ENCODE measurements around the gene NOTCH1. TPM values are rescaled to one million over a fixed set of nuclear protein-coding genes. Genes with fewer than 3 reads are reported as not detected.
"Not testable (repeated sequence)": the region's sequence is repeated elsewhere in the genome, so short reads cannot be mapped to it uniquely, and the experiment has no call there.

Gene NOTCH1
- total RNA-seq, 2 experiments from 2014 or later = 45.7 to 47.6 TPM

DNA sequence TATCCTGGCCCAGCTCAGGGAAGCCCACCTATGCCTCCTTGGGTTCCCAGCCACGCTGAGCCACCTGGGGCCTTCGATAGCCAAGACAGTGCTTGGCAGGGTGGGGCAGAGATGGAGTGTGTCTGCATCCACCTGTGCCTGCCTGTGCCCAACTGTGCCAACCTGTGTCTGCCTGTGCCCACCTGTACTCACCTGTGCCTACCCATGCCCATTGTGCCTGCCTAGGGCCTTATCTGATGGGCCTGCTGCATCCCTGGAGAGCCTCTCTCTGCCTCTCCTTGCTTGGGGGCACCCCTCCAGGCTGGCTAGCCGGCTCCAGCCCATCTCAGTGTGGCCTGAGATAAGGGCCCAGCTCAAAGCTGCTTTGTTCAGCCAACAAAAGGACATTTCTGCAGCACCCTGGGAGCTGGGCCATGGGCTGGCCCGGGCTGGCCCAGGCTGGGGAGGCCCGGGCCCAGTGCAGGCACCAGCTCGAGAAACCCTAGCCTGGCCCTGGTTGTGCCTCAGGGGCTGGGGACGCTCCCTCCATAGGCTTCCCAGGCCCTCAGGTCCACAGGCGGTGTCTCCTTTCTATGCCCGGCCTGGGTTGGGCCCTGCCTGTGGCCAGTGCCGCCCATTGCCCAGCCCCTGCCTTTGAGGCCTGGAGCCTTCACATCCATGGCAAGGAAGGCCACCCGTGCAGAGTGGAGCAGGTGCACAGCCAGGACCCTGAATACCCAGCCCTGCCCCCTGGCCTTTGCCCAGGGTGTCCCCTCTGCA is 37.3 kb upstream of the NOTCH1 start:
- ChIA-PET POLR2A (no interaction called here), CTCF (interaction anchor here (0.8 kb wide), 1 partner anchor 98 kb away, joined by 3 read pairs; no protein-coding TSS in a partner anchor)
- Mint-ChIP-seq H3K36me3 (ENCODE audit: low read depth) (no peaks in the 10 kb centered on the region), H3K27me3 (no peaks in the 10 kb centered on the region), H3K9me3 (no peaks in the 10 kb centered on the region), H3K4me1 (ENCODE audit: low read depth) (peaks cover 7% of the 10 kb centered on the region), H3K27ac (no peak overlapping the region), H3K4me3 (no peak overlapping the region)
- DNase-seq = no peak
- no peak for ATAC-seq
- TF ChIP-seq, protein P1, sequence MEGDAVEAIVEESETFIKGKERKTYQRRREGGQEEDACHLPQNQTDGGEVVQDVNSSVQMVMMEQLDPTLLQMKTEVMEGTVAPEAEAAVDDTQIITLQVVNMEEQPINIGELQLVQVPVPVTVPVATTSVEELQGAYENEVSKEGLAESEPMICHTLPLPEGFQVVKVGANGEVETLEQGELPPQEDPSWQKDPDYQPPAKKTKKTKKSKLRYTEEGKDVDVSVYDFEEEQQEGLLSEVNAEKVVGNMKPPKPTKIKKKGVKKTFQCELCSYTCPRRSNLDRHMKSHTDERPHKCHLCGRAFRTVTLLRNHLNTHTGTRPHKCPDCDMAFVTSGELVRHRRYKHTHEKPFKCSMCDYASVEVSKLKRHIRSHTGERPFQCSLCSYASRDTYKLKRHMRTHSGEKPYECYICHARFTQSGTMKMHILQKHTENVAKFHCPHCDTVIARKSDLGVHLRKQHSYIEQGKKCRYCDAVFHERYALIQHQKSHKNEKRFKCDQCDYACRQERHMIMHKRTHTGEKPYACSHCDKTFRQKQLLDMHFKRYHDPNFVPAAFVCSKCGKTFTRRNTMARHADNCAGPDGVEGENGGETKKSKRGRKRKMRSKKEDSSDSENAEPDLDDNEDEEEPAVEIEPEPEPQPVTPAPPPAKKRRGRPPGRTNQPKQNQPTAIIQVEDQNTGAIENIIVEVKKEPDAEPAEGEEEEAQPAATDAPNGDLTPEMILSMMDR (IDR thresholded peaks at IDR 0.05) = no peak
- intact Hi-C loops (cut with micrococcal nuclease) = no loop called here

DNA sequence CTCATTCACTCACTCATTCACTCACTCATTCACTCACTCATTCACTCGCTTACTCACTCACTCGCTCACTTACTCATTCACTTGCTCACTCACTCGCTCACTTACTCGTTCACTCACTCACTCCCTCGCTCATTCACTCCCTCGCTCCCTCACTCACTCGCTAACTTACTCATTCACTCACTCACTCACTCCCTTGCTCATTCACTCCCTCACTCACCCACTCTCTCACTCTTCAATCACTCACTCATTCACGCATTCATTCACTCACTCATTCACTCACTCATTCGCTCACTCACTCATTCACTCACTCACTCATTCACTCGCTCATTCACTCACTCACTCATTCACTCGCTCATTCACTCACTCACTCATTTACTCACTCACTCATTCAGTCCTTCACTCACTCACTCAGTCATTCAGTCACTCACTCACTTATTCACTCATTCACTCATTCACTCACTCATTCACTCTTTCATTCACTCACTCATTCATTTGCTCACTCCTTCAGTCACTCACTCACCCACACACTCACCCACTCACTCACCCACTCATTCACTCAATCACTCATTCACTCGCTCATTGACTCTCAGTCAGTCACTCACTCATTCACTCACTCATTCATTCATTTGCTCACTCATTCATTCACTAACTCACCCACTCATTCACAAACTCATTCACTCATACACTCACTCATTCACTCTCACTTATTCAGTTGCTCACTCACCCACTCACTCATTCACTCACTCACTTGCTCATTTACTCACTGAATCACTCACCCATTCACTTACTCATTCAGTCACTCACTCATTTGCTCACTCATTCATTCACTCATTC is 36.0 kb upstream of the NOTCH1 start:
- no peaks in the 10 kb centered on the region for H3K9me3 Mint-ChIP-seq
- intact Hi-C loops (cut with micrococcal nuclease) = no loop called here
- no peaks in the 10 kb centered on the region for H3K27me3 Mint-ChIP-seq
- H3K27ac Mint-ChIP-seq = no peak overlapping the region
- CTCF ChIA-PET = interaction anchor here (0.8 kb wide), 1 partner anchor 97 kb away, joined by 3 read pairs; no protein-coding TSS in a partner anchor
- POLR2A ChIA-PET = no interaction called here
- H3K4me3 Mint-ChIP-seq = no peak overlapping the region
- ATAC-seq = no peak
- no peaks in the 10 kb centered on the region for H3K36me3 Mint-ChIP-seq (ENCODE audit: low read depth)
- DNase-seq = no peak
- TF ChIP-seq, protein P1 (IDR thresholded peaks at IDR 0.05) = no peak
- peaks cover 5% of the 10 kb centered on the region for H3K4me1 Mint-ChIP-seq (ENCODE audit: low read depth)

DNA sequence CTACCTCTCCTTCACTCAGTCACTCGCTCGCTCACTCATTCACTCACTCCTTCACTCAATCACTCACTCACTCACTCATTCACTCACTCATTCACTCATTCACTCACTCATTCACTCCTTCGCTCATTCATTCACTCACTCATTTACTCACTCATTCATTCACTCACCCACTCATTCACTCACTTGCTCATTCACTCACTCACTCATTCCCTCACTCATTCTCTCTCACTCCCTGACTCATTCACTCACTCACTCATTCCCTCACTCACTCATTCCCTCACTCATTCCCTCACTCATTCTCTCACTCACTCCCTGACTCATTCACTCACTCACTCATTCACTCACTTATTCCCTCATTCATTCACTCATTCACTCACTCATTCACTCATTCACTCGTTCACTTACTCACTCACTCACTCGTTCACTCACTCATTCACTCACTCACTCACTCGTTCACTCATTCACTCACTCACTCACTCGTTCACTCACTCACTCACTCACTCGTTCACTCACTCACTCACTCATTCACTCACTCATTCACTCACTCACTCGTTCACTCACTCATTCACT is 33.9 kb upstream of the NOTCH1 start:
- not testable (repeated sequence) for H3K27ac Mint-ChIP-seq

DNA sequence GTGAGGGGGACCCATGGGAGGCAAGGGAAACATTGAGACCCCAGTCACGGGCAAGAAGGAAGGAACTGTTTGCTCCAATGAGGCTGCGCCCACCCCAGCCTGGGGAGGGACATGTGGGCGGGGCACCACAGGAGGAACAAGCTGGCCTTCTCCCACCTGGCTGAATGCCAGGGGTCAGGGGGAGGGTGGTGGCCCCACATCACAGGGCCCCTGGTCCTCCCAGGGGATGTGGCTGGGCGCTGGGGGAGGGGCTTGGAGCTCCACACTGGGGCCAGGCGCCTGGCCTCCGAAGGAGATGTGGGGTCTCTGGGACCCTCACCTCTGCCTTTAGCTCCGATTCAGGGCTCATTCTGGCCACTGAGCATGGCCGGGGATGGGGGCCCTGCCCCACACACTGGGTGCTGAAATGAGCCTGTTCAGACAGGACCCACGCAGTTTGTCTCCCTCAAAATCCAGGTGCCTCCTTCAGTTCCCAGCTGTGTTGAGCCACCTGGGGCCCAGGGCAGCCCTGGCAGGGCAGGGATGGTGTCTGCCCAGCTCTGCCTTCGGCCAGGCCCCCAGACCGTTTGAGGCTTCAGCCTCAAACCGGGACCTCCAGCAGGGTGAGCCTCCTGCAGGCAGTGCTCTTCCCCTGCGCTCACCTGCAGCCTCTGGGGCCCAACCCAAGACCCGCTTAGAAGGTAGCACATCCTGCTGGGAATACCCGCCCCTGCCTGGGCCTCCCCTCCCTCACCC is 33.2 kb upstream of the NOTCH1 start:
- intact Hi-C loops (cut with micrococcal nuclease) = no loop called here
- Mint-ChIP-seq H3K4me3 (no peak overlapping the region), H3K4me1 (ENCODE audit: low read depth) (peaks cover 5% of the 10 kb centered on the region), H3K27ac (no peak overlapping the region), H3K9me3 (no peaks in the 10 kb centered on the region), H3K27me3 (no peaks in the 10 kb centered on the region), H3K36me3 (ENCODE audit: low read depth) (no peaks in the 10 kb centered on the region)
- DNase-seq = peak; percentile 52
- ChIA-PET POLR2A (no interaction called here), CTCF (no interaction called here)
- TF ChIP-seq, protein P1 (IDR thresholded peaks at IDR 0.05) = no peak
- peak; percentile 68 for ATAC-seq

More for the DNA sequence above, 33.9 kb upstream of the NOTCH1 start:
- ATAC-seq = peak; percentile 17
- H3K27me3 Mint-ChIP-seq; H3K4me1 Mint-ChIP-seq (ENCODE audit: low read depth); H3K9me3 Mint-ChIP-seq; intact Hi-C loops (cut with micrococcal nuclease); H3K36me3 Mint-ChIP-seq (ENCODE audit: low read depth); CTCF ChIA-PET; DNase-seq; H3K4me3 Mint-ChIP-seq; POLR2A ChIA-PET: not testable (repeated sequence)

DNA sequence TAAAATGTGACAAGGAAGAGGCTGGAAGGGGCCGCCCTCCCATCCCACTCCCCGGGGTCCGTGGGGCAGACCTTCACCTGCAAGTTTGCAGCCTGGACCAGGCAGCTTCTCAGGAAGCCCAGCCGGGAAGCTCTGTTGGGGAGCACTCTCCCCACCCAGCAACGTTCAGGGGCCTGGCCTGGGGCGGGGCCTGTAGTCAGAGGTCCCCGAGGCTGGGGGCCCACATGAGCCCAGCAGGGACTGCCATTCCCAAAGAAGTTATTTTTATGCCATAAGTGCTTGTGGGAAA is 32.7 kb upstream of the NOTCH1 start:
- ATAC-seq (peak; percentile 22), DNase-seq (no peak)
- Mint-ChIP-seq H3K9me3 (no peaks in the 10 kb centered on the region), H3K36me3 (ENCODE audit: low read depth) (no peaks in the 10 kb centered on the region), H3K27me3 (no peaks in the 10 kb centered on the region), H3K4me3 (no peak overlapping the region), H3K4me1 (ENCODE audit: low read depth) (peaks cover 5% of the 10 kb centered on the region), H3K27ac (no peak overlapping the region)
- intact Hi-C loops (cut with micrococcal nuclease) = no loop called here
- POLR2A ChIA-PET = interaction anchor here (1.0 kb wide), 1 partner anchor 46 kb away, joined by 3 read pairs; no protein-coding TSS in a partner anchor
- TF ChIP-seq, protein P1 (IDR thresholded peaks at IDR 0.05) = no peak
- CTCF ChIA-PET = no interaction called here

Measured in activated CD8-positive, alpha-beta T cell treated with anti-CD3 and anti-CD28 coated beads for 36 hours (primary cell).